ENCODE data around the gene MFSD2A. TPM values are rescaled to one million over a fixed set of nuclear protein-coding genes. Genes with fewer than 3 reads are reported as not detected.

MFSD2A gene
- total RNA-seq, 1 donor from 2014 or later: 3.3 TPM

DNA sequence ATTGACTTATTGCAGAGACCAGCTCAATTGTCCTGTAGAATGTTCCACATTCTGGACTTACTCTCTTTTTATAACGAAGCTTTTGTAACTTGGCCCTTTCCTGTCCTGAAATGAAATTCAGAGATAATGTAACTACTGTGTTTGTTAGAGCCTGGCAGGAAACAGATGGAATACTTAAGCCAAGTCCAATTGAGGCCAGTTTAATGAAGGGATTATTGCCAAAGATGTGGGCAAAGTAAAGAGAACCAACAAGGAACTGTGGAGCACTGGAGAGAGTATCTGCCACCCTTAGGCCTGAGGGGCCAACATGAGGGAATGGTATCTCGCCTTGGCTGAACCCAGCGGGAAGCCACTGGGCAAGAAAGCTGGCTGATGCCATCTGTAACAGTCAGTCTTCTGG is 32.9 kb downstream of the MFSD2A start:
- no peak for FAIRE-seq
- no peak overlapping the region for H3K4me3 Mint-ChIP-seq (ENCODE audit: unreplicated experiment)

DNA sequence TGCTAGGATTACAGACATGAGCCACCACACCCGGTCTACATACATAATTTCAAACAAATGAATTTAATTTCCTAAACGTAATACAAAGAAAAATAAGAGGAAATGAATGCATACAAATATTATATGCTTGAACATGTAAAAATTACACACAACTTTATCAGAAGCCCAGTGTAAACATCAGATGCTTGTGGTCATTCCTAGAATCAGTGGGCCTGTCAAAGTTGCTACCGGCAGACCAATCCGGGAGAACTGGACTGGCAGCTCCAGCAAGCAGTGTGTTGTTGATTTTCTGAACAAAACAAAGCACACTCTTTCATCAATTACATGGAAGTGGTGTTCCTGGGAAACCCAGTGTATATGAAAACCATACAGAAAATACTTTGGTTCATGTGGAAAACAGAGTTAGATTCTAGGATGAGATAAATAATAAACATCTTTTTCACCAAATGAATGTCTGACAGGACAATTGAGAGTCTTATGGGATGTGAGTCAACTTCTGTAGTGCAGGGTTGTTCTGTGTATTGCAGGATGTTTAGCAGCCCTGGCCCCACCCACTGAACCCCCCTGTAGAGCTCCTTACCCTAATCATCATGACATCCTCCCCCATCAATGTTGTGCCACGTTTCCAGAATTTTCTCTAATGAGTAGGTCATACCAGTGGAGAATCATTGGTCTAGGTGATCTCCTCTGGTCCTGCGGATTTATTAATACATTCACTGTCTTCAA is 33.8 kb downstream of the MFSD2A start:
- TF ChIP-seq, protein P1, sequence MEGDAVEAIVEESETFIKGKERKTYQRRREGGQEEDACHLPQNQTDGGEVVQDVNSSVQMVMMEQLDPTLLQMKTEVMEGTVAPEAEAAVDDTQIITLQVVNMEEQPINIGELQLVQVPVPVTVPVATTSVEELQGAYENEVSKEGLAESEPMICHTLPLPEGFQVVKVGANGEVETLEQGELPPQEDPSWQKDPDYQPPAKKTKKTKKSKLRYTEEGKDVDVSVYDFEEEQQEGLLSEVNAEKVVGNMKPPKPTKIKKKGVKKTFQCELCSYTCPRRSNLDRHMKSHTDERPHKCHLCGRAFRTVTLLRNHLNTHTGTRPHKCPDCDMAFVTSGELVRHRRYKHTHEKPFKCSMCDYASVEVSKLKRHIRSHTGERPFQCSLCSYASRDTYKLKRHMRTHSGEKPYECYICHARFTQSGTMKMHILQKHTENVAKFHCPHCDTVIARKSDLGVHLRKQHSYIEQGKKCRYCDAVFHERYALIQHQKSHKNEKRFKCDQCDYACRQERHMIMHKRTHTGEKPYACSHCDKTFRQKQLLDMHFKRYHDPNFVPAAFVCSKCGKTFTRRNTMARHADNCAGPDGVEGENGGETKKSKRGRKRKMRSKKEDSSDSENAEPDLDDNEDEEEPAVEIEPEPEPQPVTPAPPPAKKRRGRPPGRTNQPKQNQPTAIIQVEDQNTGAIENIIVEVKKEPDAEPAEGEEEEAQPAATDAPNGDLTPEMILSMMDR (IDR thresholded peaks at IDR 0.05; ENCODE audit: insufficient read depth, low read depth, low read length): no peak
- no peak for TF ChIP-seq EZH2 (IDR thresholded peaks at IDR 0.05; ENCODE audit: insufficient read depth, low read length)
- Mint-ChIP-seq H3K4me3 (ENCODE audit: unreplicated experiment) (no peak overlapping the region), H3K27me3 (ENCODE audit: low read depth, unreplicated experiment) (no peaks in the 10 kb centered on the region), H3K4me1 (ENCODE audit: low read depth, unreplicated experiment) (peaks cover 7% of the 10 kb centered on the region), H3K9me3 (ENCODE audit: unreplicated experiment) (no peaks in the 10 kb centered on the region), H3K36me3 (ENCODE audit: low read depth, unreplicated experiment) (no peaks in the 10 kb centered on the region), H3K27ac (ENCODE audit: unreplicated experiment) (no peak overlapping the region)
- no peak overlapping the region for H2AFZ ChIP-seq (ENCODE audit: low read depth, low read length)
- no peak for FAIRE-seq
- H3K27me3 ChIP-seq (ENCODE audit: insufficient read depth, low read length): no peaks in the 10 kb centered on the region
- no peaks in the 10 kb centered on the region for H3K79me2 ChIP-seq (ENCODE audit: insufficient read depth, low read length)
- H3K36me3 ChIP-seq (ENCODE audit: insufficient read depth, low read length): no peaks in the 10 kb centered on the region
- H3K9ac ChIP-seq (ENCODE audit: low read length): no peak overlapping the region
- no peaks in the 10 kb centered on the region for H3K9me3 ChIP-seq (ENCODE audit: insufficient read depth, low read depth, low read length)
- H4K20me1 ChIP-seq (ENCODE audit: insufficient read depth, low read length): no peaks in the 10 kb centered on the region
- H3K4me3 ChIP-seq (ENCODE audit: insufficient read depth, low read depth, low read length): no peak overlapping the region
- no peak overlapping the region for H3K4me2 ChIP-seq (ENCODE audit: low read length)
- H3K27ac ChIP-seq (ENCODE audit: low read depth, low read length): no peak overlapping the region
- no peaks in the 10 kb centered on the region for H3K4me1 ChIP-seq (ENCODE audit: insufficient read depth, low read length)
- DNase-seq (ENCODE audit: low read depth): no peak

More for the DNA sequence above, 32.9 kb downstream of the MFSD2A start:
- Histone ChIP-seq H3K9ac (ENCODE audit: low read length) (no peak overlapping the region), H3K4me3 (ENCODE audit: insufficient read depth, low read depth, low read length) (no peak overlapping the region), H3K27ac (ENCODE audit: low read depth, low read length) (no peak overlapping the region), H3K27me3 (ENCODE audit: insufficient read depth, low read length) (no peaks in the 10 kb centered on the region), H4K20me1 (ENCODE audit: insufficient read depth, low read length) (no peaks in the 10 kb centered on the region), H3K36me3 (ENCODE audit: insufficient read depth, low read length) (no peaks in the 10 kb centered on the region), H3K4me2 (ENCODE audit: low read length) (no peak overlapping the region), H3K79me2 (ENCODE audit: insufficient read depth, low read length) (no peaks in the 10 kb centered on the region), H3K4me1 (ENCODE audit: insufficient read depth, low read length) (no peaks in the 10 kb centered on the region), H3K9me3 (ENCODE audit: insufficient read depth, low read depth, low read length) (no peaks in the 10 kb centered on the region), H2AFZ (ENCODE audit: low read depth, low read length) (no peak overlapping the region)
- no peak for DNase-seq (ENCODE audit: low read depth)
- Mint-ChIP-seq H3K27ac (ENCODE audit: unreplicated experiment) (no peak overlapping the region), H3K4me1 (ENCODE audit: low read depth, unreplicated experiment) (peaks cover 7% of the 10 kb centered on the region), H3K9me3 (ENCODE audit: unreplicated experiment) (no peaks in the 10 kb centered on the region), H3K27me3 (ENCODE audit: low read depth, unreplicated experiment) (no peaks in the 10 kb centered on the region), H3K36me3 (ENCODE audit: low read depth, unreplicated experiment) (no peaks in the 10 kb centered on the region)
- TF ChIP-seq, protein P1 (IDR thresholded peaks at IDR 0.05; ENCODE audit: insufficient read depth, low read depth, low read length): no peak
- no peak for TF ChIP-seq EZH2 (IDR thresholded peaks at IDR 0.05; ENCODE audit: insufficient read depth, low read length)

DNA sequence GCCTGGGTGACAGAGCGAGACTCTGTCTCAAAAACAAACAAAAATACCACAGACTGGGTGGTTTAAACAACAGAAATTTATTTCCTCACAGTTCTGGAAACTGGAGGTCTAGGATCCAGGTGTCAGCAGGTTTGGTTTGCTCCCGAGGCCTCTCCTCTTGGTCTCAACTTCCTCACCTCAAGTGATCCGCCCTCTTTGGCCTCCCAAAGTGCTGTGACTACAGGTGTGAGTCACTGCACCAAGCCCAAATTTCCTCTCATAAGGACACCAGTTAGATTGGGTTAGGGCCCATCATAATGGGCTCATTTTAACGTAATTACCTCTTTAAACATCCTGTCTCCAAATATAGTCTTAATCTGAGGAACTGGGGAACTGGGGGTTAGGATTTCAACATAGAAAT is 35.5 kb downstream of the MFSD2A start:
- Mint-ChIP-seq H3K27ac (ENCODE audit: unreplicated experiment) (no peak overlapping the region), H3K36me3 (ENCODE audit: low read depth, unreplicated experiment) (no peaks in the 10 kb centered on the region), H3K4me3 (ENCODE audit: unreplicated experiment) (no peak overlapping the region), H3K27me3 (ENCODE audit: low read depth, unreplicated experiment) (peaks cover 2% of the 10 kb centered on the region), H3K9me3 (ENCODE audit: unreplicated experiment) (no peaks in the 10 kb centered on the region), H3K4me1 (ENCODE audit: low read depth, unreplicated experiment) (peaks cover 7% of the 10 kb centered on the region)
- no peak overlapping the region for H2AFZ ChIP-seq (ENCODE audit: low read depth, low read length)
- H3K4me2 ChIP-seq (ENCODE audit: low read length): no peak overlapping the region
- no peak for DNase-seq (ENCODE audit: low read depth)
- no peaks in the 10 kb centered on the region for H3K79me2 ChIP-seq (ENCODE audit: insufficient read depth, low read length)
- H4K20me1 ChIP-seq (ENCODE audit: insufficient read depth, low read length): no peaks in the 10 kb centered on the region
- H3K4me3 ChIP-seq (ENCODE audit: insufficient read depth, low read depth, low read length): no peak overlapping the region
- FAIRE-seq: no peak
- H3K9me3 ChIP-seq (ENCODE audit: insufficient read depth, low read depth, low read length): no peaks in the 10 kb centered on the region
- H3K9ac ChIP-seq (ENCODE audit: low read length): no peak overlapping the region
- no peaks in the 10 kb centered on the region for H3K36me3 ChIP-seq (ENCODE audit: insufficient read depth, low read length)
- H3K27ac ChIP-seq (ENCODE audit: low read depth, low read length): no peak overlapping the region
- H3K27me3 ChIP-seq (ENCODE audit: insufficient read depth, low read length): no peaks in the 10 kb centered on the region
- TF ChIP-seq, protein P1 (IDR thresholded peaks at IDR 0.05; ENCODE audit: insufficient read depth, low read depth, low read length): no peak
- TF ChIP-seq EZH2 (IDR thresholded peaks at IDR 0.05; ENCODE audit: insufficient read depth, low read length): no peak
- H3K4me1 ChIP-seq (ENCODE audit: insufficient read depth, low read length): no peaks in the 10 kb centered on the region

Data from astrocyte (in vitro differentiated cells and primary cell).